Ishikawa (cell line): Measurements from ENCODE around the gene SC5D.

Experiments
- CEBPB ChIP-seq: IDR thresholded peaks from 2 replicates; pipeline ENCODE4 v1.6.1; 2012
- CREB1 ChIP-seq: IDR thresholded peaks from 2 replicates; pipeline ENCODE4 v1.6.1; 2012; ENCODE audit warnings: low read depth
- EGR1 ChIP-seq: IDR thresholded peaks from 2 replicates; pipeline ENCODE4 v1.6.1; 2012
- EP300 ChIP-seq: IDR thresholded peaks from 2 replicates; pipeline ENCODE4 v1.6.1; 2012; ENCODE audit warnings: borderline replicate concordance
- FOXM1 ChIP-seq: IDR thresholded peaks from 2 replicates; pipeline ENCODE4 v1.6.1; 2012; ENCODE audit warnings: low read depth, borderline replicate concordance
- NFIC ChIP-seq: IDR thresholded peaks from 2 replicates; pipeline ENCODE4 v1.6.1; 2012
- RAD21 ChIP-seq: IDR thresholded peaks from 2 replicates; pipeline ENCODE4 v1.6.1; 2012; ENCODE audit warnings: low read depth
- TAF1 ChIP-seq: IDR thresholded peaks from 2 replicates; pipeline ENCODE4 v1.6.1; 2012; ENCODE audit warnings: low read depth, mild to moderate bottlenecking
- TCF12 ChIP-seq: IDR thresholded peaks from 2 replicates; pipeline ENCODE4 v1.6.1; 2012; ENCODE audit warnings: low read depth
- TEAD4 ChIP-seq: IDR thresholded peaks from 2 replicates; pipeline ENCODE4 v1.6.1; 2012
- YY1 ChIP-seq: IDR thresholded peaks from 2 replicates; pipeline ENCODE4 v1.6.1; 2012; ENCODE audit warnings: low read depth
- ZBTB7A ChIP-seq: IDR thresholded peaks from 2 replicates; pipeline ENCODE4 v1.6.1; 2012; ENCODE audit warnings: low read depth
- TF ChIP-seq, protein P1 (sequence below): IDR thresholded peaks from 2 replicates; pipeline ENCODE4 v1.6.1; 2012
- TF ChIP-seq, protein P2 (sequence below): IDR thresholded peaks from 2 replicates; pipeline ENCODE4 v1.6.1; 2012
- TF ChIP-seq, protein P3 (sequence below): IDR thresholded peaks from 2 replicates; pipeline ENCODE4 v1.6.1; 2012; ENCODE audit warnings: low read depth, mild to moderate bottlenecking

Gene SC5D, protein sequence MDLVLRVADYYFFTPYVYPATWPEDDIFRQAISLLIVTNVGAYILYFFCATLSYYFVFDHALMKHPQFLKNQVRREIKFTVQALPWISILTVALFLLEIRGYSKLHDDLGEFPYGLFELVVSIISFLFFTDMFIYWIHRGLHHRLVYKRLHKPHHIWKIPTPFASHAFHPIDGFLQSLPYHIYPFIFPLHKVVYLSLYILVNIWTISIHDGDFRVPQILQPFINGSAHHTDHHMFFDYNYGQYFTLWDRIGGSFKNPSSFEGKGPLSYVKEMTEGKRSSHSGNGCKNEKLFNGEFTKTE

DNA sequence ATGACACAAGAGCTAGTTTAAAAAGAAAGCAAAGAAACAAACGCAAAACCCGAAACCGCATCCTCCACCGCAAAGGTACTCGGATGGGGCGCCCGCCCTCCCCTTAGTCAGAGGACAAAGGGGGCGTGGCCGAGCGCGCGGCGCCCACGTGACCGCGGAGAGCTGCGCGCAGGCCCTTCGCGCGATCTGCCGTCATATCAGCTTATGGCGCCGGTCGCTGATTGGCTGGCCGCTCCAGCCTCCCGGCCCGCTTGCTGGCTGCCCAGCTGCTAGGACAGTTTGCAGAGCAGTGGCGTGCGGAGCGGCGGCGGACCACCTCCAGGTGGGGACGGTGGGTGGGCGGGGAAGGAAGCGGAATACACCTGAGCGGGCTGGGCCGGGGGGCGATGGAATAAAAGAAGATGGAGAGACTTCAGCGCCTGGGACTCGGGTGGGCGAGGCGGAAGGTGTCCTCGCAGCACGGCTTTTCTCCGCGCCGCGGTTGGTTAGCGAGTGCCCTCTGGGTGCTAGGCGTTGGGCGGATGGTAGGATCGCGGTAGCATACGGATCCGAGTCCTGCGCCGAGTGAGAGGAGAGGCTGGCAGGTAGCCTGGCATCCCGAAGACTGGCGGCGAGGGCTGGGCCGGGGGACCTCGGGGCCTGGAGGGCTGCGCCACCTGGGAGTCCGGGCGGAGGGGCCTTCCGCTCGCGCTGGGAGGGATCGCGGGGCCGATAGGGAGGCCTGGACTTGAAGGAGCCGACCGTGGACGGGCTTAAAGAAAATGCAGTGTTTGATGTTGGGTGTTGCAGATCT is at the start of gene SC5D:
TSS of gene SC5D (plus strand) at position 277 of the 793 bp plus-strand sequence. CDS start 10,605 bp downstream, outside the sequence.
- TF ChIP-seq YY1, result peak; percentile 69
- TF ChIP-seq ZBTB7A, result peak; percentile 74
- peak; percentile 96 for TF ChIP-seq TAF1
- TF ChIP-seq, protein P1, sequence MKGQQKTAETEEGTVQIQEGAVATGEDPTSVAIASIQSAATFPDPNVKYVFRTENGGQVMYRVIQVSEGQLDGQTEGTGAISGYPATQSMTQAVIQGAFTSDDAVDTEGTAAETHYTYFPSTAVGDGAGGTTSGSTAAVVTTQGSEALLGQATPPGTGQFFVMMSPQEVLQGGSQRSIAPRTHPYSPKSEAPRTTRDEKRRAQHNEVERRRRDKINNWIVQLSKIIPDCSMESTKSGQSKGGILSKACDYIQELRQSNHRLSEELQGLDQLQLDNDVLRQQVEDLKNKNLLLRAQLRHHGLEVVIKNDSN, result peak; percentile 99
- TF ChIP-seq EGR1, result peak; percentile 7; the same call in 1 of the 2 replicates
- TF ChIP-seq NFIC, result peak; percentile 23; the same call in 1 of the 2 replicates
- no peak for TF ChIP-seq FOXM1
- no peak for TF ChIP-seq RAD21
- no peak; the same call in 1 of the 2 replicates for TF ChIP-seq TEAD4
- TF ChIP-seq EP300, result no peak
- peak; percentile 71; the same call in 1 of the 2 replicates for TF ChIP-seq CREB1
- TF ChIP-seq, protein P2, sequence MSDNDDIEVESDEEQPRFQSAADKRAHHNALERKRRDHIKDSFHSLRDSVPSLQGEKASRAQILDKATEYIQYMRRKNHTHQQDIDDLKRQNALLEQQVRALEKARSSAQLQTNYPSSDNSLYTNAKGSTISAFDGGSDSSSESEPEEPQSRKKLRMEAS, result peak; percentile 83; the same call in 1 of the 2 replicates
- TF ChIP-seq TCF12, result peak; percentile 37; the same call in 1 of the 2 replicates
- no peak for TF ChIP-seq CEBPB
- TF ChIP-seq, protein P3, sequence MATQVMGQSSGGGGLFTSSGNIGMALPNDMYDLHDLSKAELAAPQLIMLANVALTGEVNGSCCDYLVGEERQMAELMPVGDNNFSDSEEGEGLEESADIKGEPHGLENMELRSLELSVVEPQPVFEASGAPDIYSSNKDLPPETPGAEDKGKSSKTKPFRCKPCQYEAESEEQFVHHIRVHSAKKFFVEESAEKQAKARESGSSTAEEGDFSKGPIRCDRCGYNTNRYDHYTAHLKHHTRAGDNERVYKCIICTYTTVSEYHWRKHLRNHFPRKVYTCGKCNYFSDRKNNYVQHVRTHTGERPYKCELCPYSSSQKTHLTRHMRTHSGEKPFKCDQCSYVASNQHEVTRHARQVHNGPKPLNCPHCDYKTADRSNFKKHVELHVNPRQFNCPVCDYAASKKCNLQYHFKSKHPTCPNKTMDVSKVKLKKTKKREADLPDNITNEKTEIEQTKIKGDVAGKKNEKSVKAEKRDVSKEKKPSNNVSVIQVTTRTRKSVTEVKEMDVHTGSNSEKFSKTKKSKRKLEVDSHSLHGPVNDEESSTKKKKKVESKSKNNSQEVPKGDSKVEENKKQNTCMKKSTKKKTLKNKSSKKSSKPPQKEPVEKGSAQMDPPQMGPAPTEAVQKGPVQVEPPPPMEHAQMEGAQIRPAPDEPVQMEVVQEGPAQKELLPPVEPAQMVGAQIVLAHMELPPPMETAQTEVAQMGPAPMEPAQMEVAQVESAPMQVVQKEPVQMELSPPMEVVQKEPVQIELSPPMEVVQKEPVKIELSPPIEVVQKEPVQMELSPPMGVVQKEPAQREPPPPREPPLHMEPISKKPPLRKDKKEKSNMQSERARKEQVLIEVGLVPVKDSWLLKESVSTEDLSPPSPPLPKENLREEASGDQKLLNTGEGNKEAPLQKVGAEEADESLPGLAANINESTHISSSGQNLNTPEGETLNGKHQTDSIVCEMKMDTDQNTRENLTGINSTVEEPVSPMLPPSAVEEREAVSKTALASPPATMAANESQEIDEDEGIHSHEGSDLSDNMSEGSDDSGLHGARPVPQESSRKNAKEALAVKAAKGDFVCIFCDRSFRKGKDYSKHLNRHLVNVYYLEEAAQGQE, result 0 out of 2 replicates have a peak, but pooled peaks have one; percentile 13

DNA sequence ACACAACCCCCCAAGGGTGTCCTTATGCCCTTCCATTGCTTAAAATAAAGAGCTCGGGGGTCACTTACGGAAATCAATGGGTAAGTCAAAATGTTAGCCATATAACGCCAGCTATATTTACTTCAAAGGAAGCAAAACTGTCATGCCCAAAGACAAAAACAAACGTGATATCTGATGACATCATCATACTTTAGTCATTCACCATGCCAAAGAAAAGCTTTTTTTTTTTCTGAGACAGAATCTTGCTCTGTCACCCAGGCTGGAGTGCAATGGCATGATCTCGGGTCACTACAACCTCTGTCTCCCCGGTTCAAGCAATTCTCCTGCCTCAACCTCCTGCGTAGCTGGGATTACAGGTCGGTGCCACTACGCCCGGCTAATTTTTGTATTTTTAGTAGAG is 47.7 kb upstream of the SC5D start:
- no peak for TF ChIP-seq RAD21

DNA sequence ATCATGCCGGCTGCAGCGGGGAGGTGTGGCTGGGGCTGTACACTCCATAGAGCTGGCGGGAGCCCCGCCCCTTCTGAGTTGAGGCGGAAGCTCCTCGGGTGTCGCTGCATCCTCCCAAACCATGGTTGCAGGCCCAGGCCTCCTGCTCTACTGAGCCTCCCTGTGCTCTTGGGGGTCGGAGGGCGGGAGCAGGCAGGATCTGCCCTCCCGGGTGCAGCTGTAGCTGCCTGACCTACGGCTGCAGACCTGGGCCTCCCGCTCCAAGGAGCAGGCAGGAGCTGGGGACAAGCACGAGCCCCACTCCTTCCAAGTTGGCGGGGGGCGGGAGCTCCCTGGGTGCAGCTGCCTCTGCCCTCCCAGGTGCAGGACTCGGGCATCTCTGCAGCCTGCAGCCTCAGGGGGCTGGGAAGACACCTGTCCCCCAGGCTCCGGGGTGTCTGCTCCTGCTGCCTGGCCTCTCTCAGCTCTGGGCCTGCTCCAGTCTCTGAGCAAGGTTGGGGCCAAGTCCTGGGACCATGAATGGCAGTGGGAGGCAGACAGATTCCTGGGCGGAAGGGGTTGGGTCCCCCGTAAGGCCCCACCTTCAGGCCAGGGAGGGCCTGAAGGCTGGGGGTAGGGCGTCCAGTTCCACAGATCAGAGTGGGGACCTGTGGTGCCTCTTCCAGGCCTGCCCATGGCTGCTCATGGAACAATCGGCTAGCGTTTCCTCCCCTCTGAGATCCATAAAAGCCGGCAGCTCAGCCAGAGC is 46.4 kb upstream of the SC5D start:
- TF ChIP-seq RAD21 (no peak), EGR1 (no peak), TAF1 (no peak), TCF12 (no peak), NFIC (no peak), CEBPB (no peak), EP300 (no peak), TEAD4 (no peak), FOXM1 (no peak), CREB1 (no peak), ZBTB7A (no peak), YY1 (no peak)
- TF ChIP-seq, protein P2, result no peak
- TF ChIP-seq, protein P1, result no peak
- TF ChIP-seq, protein P3, result no peak

DNA sequence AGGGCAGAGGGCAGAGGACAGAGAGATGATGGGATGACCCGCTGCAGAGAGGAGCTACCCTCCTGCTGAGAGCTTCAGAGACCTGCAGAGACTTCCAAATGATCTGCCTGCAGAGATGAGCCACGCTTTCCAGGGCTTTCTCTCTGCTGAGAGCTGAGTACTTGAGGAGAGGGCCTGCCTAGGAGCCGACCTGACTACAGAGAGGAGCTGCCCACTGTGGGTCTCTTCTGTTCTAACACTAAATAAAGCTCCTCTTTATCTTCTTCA is 45.9 kb upstream of the SC5D start:
- TF ChIP-seq, protein P2, result no peak
- TF ChIP-seq ZBTB7A (no peak), YY1 (no peak)

DNA sequence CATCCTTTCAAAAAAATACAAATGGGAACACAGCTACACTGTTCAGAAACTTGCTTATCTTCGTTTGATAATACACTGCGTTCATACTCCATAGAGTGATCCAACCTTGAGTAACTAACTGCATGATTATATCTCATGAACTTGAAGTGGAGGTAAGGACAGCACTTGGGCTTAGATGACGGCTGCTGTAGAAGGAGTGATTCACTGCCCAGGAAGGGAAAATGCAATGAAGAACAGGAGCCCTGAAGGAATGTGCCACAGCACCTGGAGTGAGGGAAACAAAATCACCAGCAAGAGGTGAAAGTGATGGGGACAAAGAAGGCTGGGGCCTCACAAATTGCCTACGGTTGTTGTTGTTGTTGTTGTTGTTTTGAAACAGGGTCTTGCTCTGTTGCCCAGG is 44.1 kb upstream of the SC5D start:
- TF ChIP-seq CEBPB (no peak), RAD21 (no peak), EP300 (no peak), TEAD4 (no peak)
- TF ChIP-seq, protein P2, result no peak
